Trophoblast cell (in vitro differentiated cells and primary cell): ENCODE data around the gene SERPINA12.
A peak's percentile ranks its signal among the peaks of the same experiment; 100 is the strongest.

Experiments
- DNase-seq, 2 donors: peaks; one replicate each; pipeline ENCODE4 v3.0.0-alpha.2; 2016
- H2AFZ ChIP-seq: 2 replicates; pipeline ENCODE4 v1.6.1; 2013; ENCODE audit warnings: low read length, moderate library complexity, mild to moderate bottlenecking; ENCODE audit not compliant: insufficient read depth, poor library complexity
- H2AK5ac ChIP-seq: 2 replicates; pipeline ENCODE4 v1.6.1; 2013; ENCODE audit warnings: mild to moderate bottlenecking, low read length
- H2BK120ac ChIP-seq: 2 replicates; pipeline ENCODE4 v1.6.1; 2013; ENCODE audit warnings: low read length, mild to moderate bottlenecking, moderate library complexity; ENCODE audit not compliant: insufficient read depth, poor library complexity
- H2BK12ac ChIP-seq: 2 replicates; pipeline ENCODE4 v1.6.1; 2013; ENCODE audit warnings: mild to moderate bottlenecking, low read length, moderate library complexity
- H2BK5ac ChIP-seq: 2 replicates; pipeline ENCODE4 v1.6.1; 2013; ENCODE audit warnings: low read length, low read depth, moderate library complexity, mild to moderate bottlenecking; ENCODE audit not compliant: poor library complexity
- H3K14ac ChIP-seq: 2 replicates; pipeline ENCODE4 v1.6.1; 2013; ENCODE audit warnings: mild to moderate bottlenecking, low read length
- H3K18ac ChIP-seq: 2 replicates; pipeline ENCODE4 v1.6.1; 2013; ENCODE audit warnings: mild to moderate bottlenecking, low read length
- H3K23ac ChIP-seq: 2 replicates; pipeline ENCODE4 v1.6.1; 2013; ENCODE audit warnings: low read length
- H3K27ac ChIP-seq: 2 replicates; pipeline ENCODE4 v1.5.1; 2013; ENCODE audit warnings: low read depth, mild to moderate bottlenecking, inconsistent platforms, low read length, moderate library complexity
- H3K27me3 ChIP-seq: 2 replicates; pipeline ENCODE4 v1.6.1; 2013; ENCODE audit warnings: inconsistent platforms, mild to moderate bottlenecking, low read length, moderate library complexity; ENCODE audit not compliant: insufficient read depth
- H3K36me3 ChIP-seq, 2 experiments: 1 replicate in 1 of 2; 2 replicates in 1 of 2; pipeline ENCODE4 v1.6.1; 2013; ENCODE audit warnings: low read length in 2 of 2, mild to moderate bottlenecking in 2 of 2, moderate library complexity in 1 of 2; ENCODE audit not compliant: insufficient read depth in 2 of 2, control insufficient read depth in 1 of 2
- H3K4ac ChIP-seq: 2 replicates; pipeline ENCODE4 v1.6.1; 2013; ENCODE audit warnings: low read depth, mild to moderate bottlenecking, low read length, moderate library complexity
- H3K4me1 ChIP-seq, 2 experiments: 1 replicate in 1 of 2; 2 replicates in 1 of 2; pipeline ENCODE4 v1.6.1; 2013; ENCODE audit warnings: low read length in 2 of 2, mild to moderate bottlenecking in 2 of 2, moderate library complexity in 1 of 2; ENCODE audit not compliant: insufficient read depth in 2 of 2, control insufficient read depth in 1 of 2
- H3K4me2 ChIP-seq: 2 replicates; pipeline ENCODE4 v1.6.1; 2013; ENCODE audit warnings: inconsistent platforms, mild to moderate bottlenecking, low read length, moderate library complexity
- H3K4me3 ChIP-seq: 2 replicates; pipeline ENCODE4 v1.5.1; 2013; ENCODE audit warnings: mild to moderate bottlenecking, low read depth, low read length, inconsistent platforms
- H3K79me1 ChIP-seq: one replicate; pipeline ENCODE4 v1.6.1; 2013; ENCODE audit warnings: low read length
- H3K79me2 ChIP-seq: 2 replicates; pipeline ENCODE4 v1.6.1; 2013; ENCODE audit warnings: low read length, mild to moderate bottlenecking; ENCODE audit not compliant: control insufficient read depth, insufficient read depth, poor library complexity
- H3K9ac ChIP-seq: 2 replicates; pipeline ENCODE4 v1.6.1; 2013; ENCODE audit warnings: mild to moderate bottlenecking, low read length
- H3K9me3 ChIP-seq: 2 replicates; pipeline ENCODE4 v1.6.1; 2013; ENCODE audit warnings: low read depth, mild to moderate bottlenecking, control low read depth, inconsistent platforms, low read length; ENCODE audit not compliant: insufficient read depth
- H4K12ac ChIP-seq: 2 replicates; pipeline ENCODE4 v1.6.1; 2013; ENCODE audit warnings: low read depth, mild to moderate bottlenecking, low read length, moderate library complexity
- H4K8ac ChIP-seq: 2 replicates; pipeline ENCODE4 v1.6.1; 2013; ENCODE audit warnings: low read depth, mild to moderate bottlenecking, low read length, moderate library complexity
- H4K91ac ChIP-seq: one replicate; pipeline ENCODE4 v1.6.1; 2013; ENCODE audit warnings: low read depth, mild to moderate bottlenecking, low read length, moderate library complexity
- WGBS: extraction: QIAGEN DNeasy Blood & Tissue Kit; methylation state at CpG from one replicate; pipeline ENCODE4 v1.1.7; 2013; ENCODE audit warnings: missing lambda C conversion rate; ENCODE audit not compliant: insufficient read length, insufficient coverage; ENCODE audit errors: extremely low coverage; 5-methylcytosine and 5-hydroxymethylcytosine counted together

The SERPINA12 gene

DNA sequence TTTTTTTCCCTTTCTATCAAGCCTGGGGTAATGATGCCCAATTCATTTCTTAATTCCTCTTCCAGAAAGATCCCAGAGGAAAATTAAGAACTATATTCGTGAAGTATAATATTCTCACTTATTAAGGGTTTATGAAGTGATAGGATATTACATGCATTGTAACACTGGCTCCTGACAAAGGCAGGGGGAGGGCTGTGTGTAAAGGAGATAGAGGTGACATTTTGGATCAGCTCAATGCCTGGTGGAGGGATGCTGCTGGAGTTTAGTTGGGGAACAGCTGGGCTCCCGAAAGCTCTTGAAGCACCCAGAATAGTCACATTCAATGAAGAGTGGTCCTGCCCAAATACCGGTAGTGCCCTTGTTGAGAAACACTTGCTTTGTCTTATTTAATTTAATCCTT lies 57.4 kb downstream of the SERPINA12 start:
- WGBS, result no CpG with 5 or more reads among the region's 3 CpGs
- Histone ChIP-seq H2BK120ac (no peak overlapping the region), H2AK5ac (no peak overlapping the region), H4K91ac (no peak overlapping the region), H3K14ac (no peak overlapping the region), H4K8ac (no peak overlapping the region), H3K4me2 (no peak overlapping the region), H3K4me1 (no peaks in the 10 kb centered on the region), H3K36me3 (no peaks in the 10 kb centered on the region), H3K23ac (no peak overlapping the region), H3K4me3 (no peak overlapping the region), H3K9ac (no peak overlapping the region), H2BK12ac (no peak overlapping the region), H3K4ac (no peak overlapping the region), H3K79me1 (no peaks in the 10 kb centered on the region), H4K12ac (no peak overlapping the region), H3K79me2 (no peaks in the 10 kb centered on the region), H3K27ac (no peak overlapping the region), H3K9me3 (no peaks in the 10 kb centered on the region), H3K27me3 (no peaks in the 10 kb centered on the region), H3K18ac (no peak overlapping the region), H2AFZ (no peak overlapping the region), H2BK5ac (no peak overlapping the region)
- DNase-seq, result no peak

DNA sequence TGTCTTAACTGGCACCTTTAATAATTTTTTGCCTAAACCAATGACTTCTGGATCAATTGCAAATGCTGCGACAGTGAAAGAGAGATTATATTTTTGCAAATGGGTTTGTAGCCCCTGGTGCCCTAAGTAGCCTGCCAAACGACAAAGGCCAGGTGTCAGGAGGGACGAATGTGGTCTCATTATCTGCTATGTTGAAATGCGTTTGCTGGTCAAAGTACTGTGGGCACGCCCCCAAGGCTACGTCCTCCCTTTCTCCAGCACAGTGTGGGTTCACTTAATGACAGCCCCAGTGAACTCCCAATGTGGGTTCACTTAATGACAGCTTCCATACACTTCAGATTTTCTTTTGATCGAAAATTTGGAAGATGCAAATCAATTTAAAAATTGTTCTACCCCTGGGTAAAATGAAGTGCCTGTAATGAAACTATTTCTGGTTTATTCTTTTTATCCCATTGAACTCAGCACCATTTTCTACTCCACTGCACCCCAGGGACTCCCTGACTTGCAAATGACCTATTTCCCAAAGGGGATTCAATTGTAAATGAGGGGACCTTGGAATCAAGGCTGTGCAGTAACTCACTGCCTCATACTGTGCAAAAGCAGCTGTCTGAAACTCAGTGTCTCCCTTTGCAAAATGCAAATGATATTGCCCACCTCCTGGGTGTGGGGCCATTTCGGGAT lies 58.0 kb downstream of the SERPINA12 start:
- Histone ChIP-seq H3K9me3 (no peaks in the 10 kb centered on the region), H3K79me2 (no peaks in the 10 kb centered on the region), H2BK12ac (no peak overlapping the region), H3K9ac (no peak overlapping the region), H3K79me1 (no peaks in the 10 kb centered on the region), H3K14ac (no peak overlapping the region), H2AK5ac (no peak overlapping the region), H2BK5ac (no peak overlapping the region), H3K23ac (no peak overlapping the region), H3K27ac (no peak overlapping the region), H4K8ac (no peak overlapping the region), H3K4me1 (no peaks in the 10 kb centered on the region), H3K36me3 (no peaks in the 10 kb centered on the region), H3K4me2 (no peak overlapping the region), H3K18ac (no peak overlapping the region), H3K27me3 (no peaks in the 10 kb centered on the region), H4K91ac (no peak overlapping the region), H3K4ac (no peak overlapping the region), H3K4me3 (no peak overlapping the region), H2BK120ac (no peak overlapping the region), H2AFZ (no peak overlapping the region), H4K12ac (no peak overlapping the region)
- WGBS, result no CpG with 5 or more reads among the region's 8 CpGs
- no peak for DNase-seq

DNA sequence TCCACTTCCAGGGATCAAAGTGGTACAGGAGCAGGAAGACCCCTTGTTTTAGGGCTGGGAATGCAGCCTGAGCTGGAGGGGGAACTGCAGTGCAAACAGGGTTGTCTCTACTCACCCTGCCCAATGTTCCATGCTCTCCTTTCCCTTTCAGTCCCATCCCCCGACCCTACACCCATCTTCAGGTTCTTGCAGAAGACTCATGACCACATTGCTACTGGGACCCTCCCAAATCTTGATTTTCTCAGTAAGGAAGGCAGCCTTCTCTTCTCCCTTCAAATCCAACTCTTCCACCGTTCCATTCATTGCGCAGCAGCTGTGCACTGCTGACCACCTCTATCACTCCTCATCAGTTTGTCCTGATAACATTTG lies 58.6 kb downstream of the SERPINA12 start:
- no peaks in the 10 kb centered on the region for H3K79me1 ChIP-seq
- no peak for DNase-seq
- H3K4me3 ChIP-seq, result no peak overlapping the region
- H3K36me3 ChIP-seq, result no peaks in the 10 kb centered on the region
- no peak overlapping the region for H3K27ac ChIP-seq
- H3K27me3 ChIP-seq, result no peaks in the 10 kb centered on the region
- WGBS, result no CpG with 5 or more reads among the region's 3 CpGs
- H3K9me3 ChIP-seq, result no peaks in the 10 kb centered on the region
- H2BK12ac ChIP-seq, result no peak overlapping the region
- no peak overlapping the region for H2AFZ ChIP-seq
- H4K8ac ChIP-seq, result no peak overlapping the region
- H3K4me1 ChIP-seq, result no peaks in the 10 kb centered on the region
- no peak overlapping the region for H3K23ac ChIP-seq
- no peak overlapping the region for H3K9ac ChIP-seq
- no peak overlapping the region for H3K18ac ChIP-seq
- no peak overlapping the region for H3K4me2 ChIP-seq
- no peak overlapping the region for H3K4ac ChIP-seq
- no peak overlapping the region for H3K14ac ChIP-seq
- no peak overlapping the region for H4K12ac ChIP-seq
- H3K79me2 ChIP-seq, result no peaks in the 10 kb centered on the region
- H2BK5ac ChIP-seq, result no peak overlapping the region
- H2AK5ac ChIP-seq, result no peak overlapping the region
- no peak overlapping the region for H4K91ac ChIP-seq
- H2BK120ac ChIP-seq, result no peak overlapping the region

DNA sequence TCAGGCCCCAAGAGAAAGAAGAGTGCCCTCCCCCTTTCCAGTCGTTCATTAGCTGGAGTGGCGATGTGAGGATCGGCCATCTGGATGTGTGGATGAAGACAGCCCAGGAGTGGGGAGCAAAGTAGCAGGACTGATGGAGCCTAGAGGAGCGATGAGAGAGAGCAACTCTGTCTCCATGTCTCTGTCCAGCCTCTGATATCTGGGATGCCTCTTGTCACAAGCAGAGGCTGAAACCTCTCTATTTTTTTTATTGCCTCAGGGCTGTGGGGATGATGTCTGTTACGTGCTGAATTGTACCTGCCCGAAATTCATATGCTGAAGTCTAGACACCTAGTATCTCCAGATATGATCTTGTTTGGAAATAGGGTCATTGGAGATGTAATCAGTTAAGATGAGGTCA lies 59.3 kb downstream of the SERPINA12 start:
- no peak overlapping the region for H3K18ac ChIP-seq
- no peaks in the 10 kb centered on the region for H3K27me3 ChIP-seq
- H3K14ac ChIP-seq, result no peak overlapping the region
- H4K8ac ChIP-seq, result no peak overlapping the region
- no peaks in the 10 kb centered on the region for H3K79me2 ChIP-seq
- no peak overlapping the region for H2BK120ac ChIP-seq
- WGBS, result no CpG with 5 or more reads among the region's 6 CpGs
- no peak overlapping the region for H3K4ac ChIP-seq
- no peak overlapping the region for H2AK5ac ChIP-seq
- no peak overlapping the region for H2BK5ac ChIP-seq
- H2AFZ ChIP-seq, result no peak overlapping the region
- no peak overlapping the region for H4K12ac ChIP-seq
- no peak overlapping the region for H3K9ac ChIP-seq
- DNase-seq, result peak in 1 of 2 donors; percentile 68
- no peak overlapping the region for H3K23ac ChIP-seq
- no peaks in the 10 kb centered on the region for H3K36me3 ChIP-seq
- no peaks in the 10 kb centered on the region for H3K9me3 ChIP-seq
- no peaks in the 10 kb centered on the region for H3K79me1 ChIP-seq
- H3K4me1 ChIP-seq, result no peaks in the 10 kb centered on the region
- no peak overlapping the region for H4K91ac ChIP-seq
- no peak overlapping the region for H3K27ac ChIP-seq
- no peak overlapping the region for H3K4me3 ChIP-seq
- no peak overlapping the region for H2BK12ac ChIP-seq
- H3K4me2 ChIP-seq, result no peak overlapping the region
